ENCODE measurements around the gene MANEA. TPM values are rescaled to one million over a fixed set of nuclear protein-coding genes. Genes with fewer than 3 reads are reported as not detected.
A peak's percentile ranks its signal among the peaks of the same experiment; 100 is the strongest.
"Not testable (repeated sequence)": the region's sequence is repeated elsewhere in the genome, so short reads cannot be mapped to it uniquely, and the experiment has no call there.

Gene MANEA
- total and polyA plus RNA-seq, 4 experiments from 2014 or later: 4.5 to 13.0 (median 9.1) TPM

- CTCF ChIA-PET (ENCODE audit: partially characterized antibody): no interaction called here
These were observed 5.2 kb upstream of the MANEA start for GRCh38 chr6:95572098-95572497.

DNA sequence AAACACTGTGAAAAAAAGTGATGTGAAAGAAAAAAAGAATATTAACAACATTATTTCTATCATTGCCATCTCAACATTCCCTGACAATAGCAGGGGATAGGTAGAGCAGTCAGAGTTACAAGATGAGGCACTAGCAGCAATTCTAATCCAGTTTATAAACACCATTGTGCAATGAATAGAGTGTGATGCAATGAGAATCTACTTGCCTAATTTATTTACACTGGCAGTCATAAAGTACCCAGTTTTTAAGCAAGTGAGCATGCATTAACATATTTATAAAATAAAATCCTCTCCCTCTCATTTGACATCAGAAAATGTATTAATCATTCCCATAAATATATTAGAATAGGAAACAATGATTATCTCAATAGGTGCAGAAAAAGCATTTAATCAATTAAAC lies 2.5 kb upstream of the MANEA start:
- Mint-ChIP-seq H3K27ac (peak overlapping the region in 2 of 7 donors; percentile 48 to 94), H3K4me1 (peaks cover 34 to 73% (median 48%) of the 10 kb centered on the region in 4 donors)

More at GRCh38 chr6:95572098-95572497, 5.2 kb upstream of the MANEA start:
- Histone ChIP-seq H3K27ac (ENCODE audit: low read depth, low read length) (no peak overlapping the region), H3K4me1 (ENCODE audit: insufficient read depth, low read length) (peaks cover 44% of the 10 kb centered on the region), H3K4me3 (ENCODE audit: low read length in 2 of 2) (no peak overlapping the region), H3K27me3 (ENCODE audit: insufficient read depth, low read length) (no peaks in the 10 kb centered on the region), H3K9me3 (ENCODE audit: control insufficient read depth in 1 of 2, low read length in 2 of 2) (no peaks in the 10 kb centered on the region), H3K36me3 (ENCODE audit: insufficient read depth, low read length) (no peaks in the 10 kb centered on the region)
- Mint-ChIP-seq H3K4me3 (peak overlapping the region in 1 of 8 donors; percentile 29), H3K36me3 (peaks cover 3 to 4% of the 10 kb centered on the region in 2 donors), H3K27me3 (no peaks in the 10 kb centered on the region), H3K9me3 (no peaks in the 10 kb centered on the region), H3K27ac (peak overlapping the region in 1 of 7 donors; percentile 2), H3K4me1 (peaks cover 24 to 49% (median 32%) of the 10 kb centered on the region in 4 donors)
- no peak for DNase-seq
- POLR2A ChIA-PET (ENCODE audit: partially characterized antibody): no interaction called here
- intact Hi-C loops (cut with micrococcal nuclease): no loop called here

GRCh38 chr6:95576218-95576997 lies 927 bp upstream of the MANEA start:
- Histone ChIP-seq H3K36me3 (ENCODE audit: insufficient read depth, low read length) (no peaks in the 10 kb centered on the region), H3K4me1 (ENCODE audit: insufficient read depth, low read length) (peaks cover 65% of the 10 kb centered on the region), H3K4me3 (ENCODE audit: low read length in 2 of 2) (peak overlapping the region; percentile 90 to 98), H3K27ac (ENCODE audit: low read depth, low read length) (peak overlapping the region; percentile 86), H3K9me3 (ENCODE audit: control insufficient read depth in 1 of 2, low read length in 2 of 2) (no peaks in the 10 kb centered on the region), H3K27me3 (ENCODE audit: insufficient read depth, low read length) (no peaks in the 10 kb centered on the region)
- H3K4me3 Mint-ChIP-seq: peak overlapping the region; percentile 94 to 98 (median 97)
- ChIA-PET POLR2A (ENCODE audit: partially characterized antibody) (interaction anchor here (0.7 to 2.3 kb wide), 6 partner anchors 12 to 1707 kb away, joined by 3 to 8 read pairs (median 4); partner anchors contain the start of genes KLHL32, MMS22L and UFL1), CTCF (ENCODE audit: partially characterized antibody) (no interaction called here)
- peaks cover 35 to 81% (median 50%) of the 10 kb centered on the region in 4 donors for H3K4me1 Mint-ChIP-seq
- H3K36me3 Mint-ChIP-seq: peaks cover 0 to 10% of the 10 kb centered on the region in 2 donors
- no peaks in the 10 kb centered on the region for H3K9me3 Mint-ChIP-seq
- no peaks in the 10 kb centered on the region for H3K27me3 Mint-ChIP-seq
- intact Hi-C loops (cut with micrococcal nuclease): loop anchor here (1.0 kb wide), 1 partner anchor 1707 kb away; the partner anchor contains the start of gene MMS22L
- peak overlapping the region; percentile 94 to 99 (median 97) for H3K27ac Mint-ChIP-seq
- DNase-seq: peak in 4 of 5 donors; percentile 28 to 44 (median 32)

More for the DNA sequence above, 2.5 kb upstream of the MANEA start:
- no peak for DNase-seq
- Mint-ChIP-seq H3K4me3 (peak overlapping the region in 6 of 8 donors; percentile 53 to 98 (median 94)), H3K27me3 (no peaks in the 10 kb centered on the region), H3K9me3 (no peaks in the 10 kb centered on the region), H3K36me3 (peaks cover 3 to 10% of the 10 kb centered on the region in 2 donors)
- intact Hi-C loops (cut with micrococcal nuclease): no loop called here
- peaks cover 63% of the 10 kb centered on the region for H3K4me1 ChIP-seq (ENCODE audit: insufficient read depth, low read length)
- no peak overlapping the region for H3K4me3 ChIP-seq (ENCODE audit: low read length in 2 of 2)
- H3K27ac ChIP-seq (ENCODE audit: low read depth, low read length): no peak overlapping the region
- H3K36me3 ChIP-seq (ENCODE audit: insufficient read depth, low read length): no peaks in the 10 kb centered on the region
- no peaks in the 10 kb centered on the region for H3K9me3 ChIP-seq (ENCODE audit: control insufficient read depth in 1 of 2, low read length in 2 of 2)
- ChIA-PET CTCF (ENCODE audit: partially characterized antibody) (no interaction called here), POLR2A (ENCODE audit: partially characterized antibody) (no interaction called here)
- no peaks in the 10 kb centered on the region for H3K27me3 ChIP-seq (ENCODE audit: insufficient read depth, low read length)

DNA sequence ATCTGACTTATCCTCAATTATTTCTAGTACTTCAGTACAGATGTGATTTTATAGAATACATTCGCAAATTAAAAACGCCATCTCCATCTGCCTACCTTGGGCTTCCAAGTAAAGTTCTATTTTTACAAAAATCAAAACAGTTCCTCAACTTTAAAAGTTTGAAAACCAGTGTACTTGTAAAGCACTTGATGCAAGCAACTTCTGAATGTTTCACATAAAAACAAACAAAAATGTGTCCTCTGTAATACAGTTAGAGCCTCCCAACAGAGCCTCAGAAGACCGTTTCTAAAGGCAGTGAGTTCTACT lies 384 bp upstream of the MANEA start:
- H3K4me1 ChIP-seq (ENCODE audit: insufficient read depth, low read length): peaks cover 59% of the 10 kb centered on the region
- Mint-ChIP-seq H3K4me1 (peaks cover 36 to 76% (median 48%) of the 10 kb centered on the region in 4 donors), H3K27me3 (no peaks in the 10 kb centered on the region), H3K27ac (peak overlapping the region; percentile 94 to 99 (median 97)), H3K9me3 (no peaks in the 10 kb centered on the region), H3K4me3 (peak overlapping the region; percentile 94 to 98 (median 97)), H3K36me3 (peaks cover 0 to 10% of the 10 kb centered on the region in 2 donors)
- peak overlapping the region; percentile 86 for H3K27ac ChIP-seq (ENCODE audit: low read depth, low read length)
- POLR2A ChIA-PET (ENCODE audit: partially characterized antibody): interaction anchor here (0.7 to 2.3 kb wide), 7 partner anchors 10 to 1706 kb away, joined by 3 to 8 read pairs (median 5); partner anchors contain the start of genes KLHL32, MMS22L and UFL1
- no peaks in the 10 kb centered on the region for H3K36me3 ChIP-seq (ENCODE audit: insufficient read depth, low read length)
- H3K4me3 ChIP-seq (ENCODE audit: low read length in 2 of 2): peak overlapping the region; percentile 90 to 98
- intact Hi-C loops (cut with micrococcal nuclease): loop anchor here (1.0 kb wide), 4 partner anchors 945 to 1706 kb away; partner anchors contain the start of genes KLHL32, MMS22L and NDUFAF4
- CTCF ChIA-PET (ENCODE audit: partially characterized antibody): no interaction called here
- DNase-seq: no peak
- no peaks in the 10 kb centered on the region for H3K9me3 ChIP-seq (ENCODE audit: control insufficient read depth in 1 of 2, low read length in 2 of 2)
- no peaks in the 10 kb centered on the region for H3K27me3 ChIP-seq (ENCODE audit: insufficient read depth, low read length)

GRCh38 chr6:95578106-95578410 lies 723 bp downstream of the MANEA start:
- no peak for DNase-seq
- H3K4me1 Mint-ChIP-seq: peaks cover 30 to 65% (median 43%) of the 10 kb centered on the region in 4 donors
- no peaks in the 10 kb centered on the region for H3K27me3 Mint-ChIP-seq
- H3K4me3 Mint-ChIP-seq: peak overlapping the region; percentile 94 to 98 (median 97)
- Histone ChIP-seq H3K36me3 (ENCODE audit: insufficient read depth, low read length) (no peaks in the 10 kb centered on the region), H3K27ac (ENCODE audit: low read depth, low read length) (peak overlapping the region; percentile 86), H3K4me3 (ENCODE audit: low read length in 2 of 2) (peak overlapping the region; percentile 30 to 90), H3K27me3 (ENCODE audit: insufficient read depth, low read length) (no peaks in the 10 kb centered on the region), H3K9me3 (ENCODE audit: control insufficient read depth in 1 of 2, low read length in 2 of 2) (no peaks in the 10 kb centered on the region), H3K4me1 (ENCODE audit: insufficient read depth, low read length) (peaks cover 49% of the 10 kb centered on the region)
- H3K36me3 Mint-ChIP-seq: peaks cover 0 to 10% of the 10 kb centered on the region in 2 donors
- CTCF ChIA-PET (ENCODE audit: partially characterized antibody): no interaction called here
- H3K27ac Mint-ChIP-seq: peak overlapping the region; percentile 94 to 99 (median 97)
- no peaks in the 10 kb centered on the region for H3K9me3 Mint-ChIP-seq
- intact Hi-C loops (cut with micrococcal nuclease): no loop called here
- POLR2A ChIA-PET (ENCODE audit: partially characterized antibody): interaction anchor here (1.9 to 2.3 kb wide), 3 partner anchors 9 to 1705 kb away, joined by 5 to 8 read pairs (median 5); partner anchors contain the start of genes KLHL32 and MMS22L

DNA sequence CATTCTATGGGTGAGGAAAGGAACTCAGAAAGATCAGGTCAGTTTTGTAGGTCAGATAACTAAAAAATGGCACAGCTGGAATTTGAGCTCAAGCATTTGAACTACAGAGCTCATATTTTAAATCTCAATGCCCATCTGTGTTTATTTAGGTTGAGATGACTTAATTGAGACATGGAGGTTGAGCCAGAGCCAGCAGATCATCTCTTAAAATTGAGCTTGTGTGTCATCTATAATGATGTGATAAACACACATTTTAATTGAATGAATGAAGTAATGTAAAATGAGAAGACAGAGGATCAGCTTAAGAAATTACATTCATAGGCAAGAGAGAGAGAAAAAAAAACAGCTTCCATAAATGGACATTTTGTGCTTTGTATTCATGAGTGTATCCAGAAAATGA lies 3.7 kb downstream of the MANEA start:
- intact Hi-C loops (cut with micrococcal nuclease): no loop called here
- no peaks in the 10 kb centered on the region for H3K36me3 ChIP-seq (ENCODE audit: insufficient read depth, low read length)
- Mint-ChIP-seq H3K27me3 (no peaks in the 10 kb centered on the region), H3K4me3 (no peak overlapping the region), H3K36me3 (peaks cover 13 to 21% of the 10 kb centered on the region in 2 donors), H3K27ac (no peak overlapping the region), H3K4me1 (peaks cover 18 to 53% (median 28%) of the 10 kb centered on the region in 4 donors), H3K9me3 (peaks cover 0 to 14% (median 12%) of the 10 kb centered on the region in 8 donors)
- CTCF ChIA-PET (ENCODE audit: partially characterized antibody): interaction anchor here (1.1 kb wide), 1 partner anchor 918 kb away, joined by 3 read pairs; no protein-coding TSS in a partner anchor
- POLR2A ChIA-PET (ENCODE audit: partially characterized antibody): interaction anchor here (0.8 kb wide), 1 partner anchor 1259 kb away, joined by 3 read pairs; no protein-coding TSS in a partner anchor
- DNase-seq: no peak
- H3K9me3 ChIP-seq (ENCODE audit: control insufficient read depth in 1 of 2, low read length in 2 of 2): no peaks in the 10 kb centered on the region
- H3K4me1 ChIP-seq (ENCODE audit: insufficient read depth, low read length): peaks cover 22% of the 10 kb centered on the region
- H3K4me3 ChIP-seq (ENCODE audit: low read length in 2 of 2): no peak overlapping the region
- H3K27ac ChIP-seq (ENCODE audit: low read depth, low read length): no peak overlapping the region
- no peaks in the 10 kb centered on the region for H3K27me3 ChIP-seq (ENCODE audit: insufficient read depth, low read length)

- H3K27ac ChIP-seq (ENCODE audit: low read depth, low read length); H3K27me3 ChIP-seq (ENCODE audit: insufficient read depth, low read length); H3K4me3 ChIP-seq (ENCODE audit: low read length in 2 of 2); intact Hi-C loops (cut with micrococcal nuclease); POLR2A ChIA-PET (ENCODE audit: partially characterized antibody); H3K36me3 ChIP-seq (ENCODE audit: insufficient read depth, low read length); H3K9me3 ChIP-seq (ENCODE audit: control insufficient read depth in 1 of 2, low read length in 2 of 2); H3K27me3 Mint-ChIP-seq: not testable (repeated sequence)
- peak overlapping the region in 1 of 8 donors; percentile 25 for H3K4me3 Mint-ChIP-seq
- H3K27ac Mint-ChIP-seq: peak overlapping the region in 1 of 7 donors; percentile 48
- H3K4me1 Mint-ChIP-seq: peaks cover 22 to 42% (median 30%) of the 10 kb centered on the region in 4 donors
- H3K9me3 Mint-ChIP-seq: peaks cover 0 to 14% (median 12%) of the 10 kb centered on the region in 8 donors
- H3K36me3 Mint-ChIP-seq: peaks cover 19 to 28% of the 10 kb centered on the region in 2 donors
- DNase-seq: peak in 1 of 5 donors; percentile 8
- CTCF ChIA-PET (ENCODE audit: partially characterized antibody): interaction anchor here (0.5 kb wide), 1 partner anchor 88 kb away, joined by 3 read pairs; no protein-coding TSS in a partner anchor
- peaks cover 21% of the 10 kb centered on the region for H3K4me1 ChIP-seq (ENCODE audit: insufficient read depth, low read length)
These were observed 6.9 kb downstream of the MANEA start for GRCh38 chr6:95584226-95584625.
